MM.1S (cell line): Measurements from ENCODE around the gene VSTM5.
"Not testable (repeated sequence)": the region's sequence is repeated elsewhere in the genome, so short reads cannot be mapped to it uniquely, and the experiment has no call there.

Source experiments
- DNase-seq: peaks from one replicate; pipeline ENCODE4 v3.0.0-alpha.2; 2015
- H2AFZ ChIP-seq: fragments of 300-600 bp; sonication (generic); 2 replicates; pipeline ENCODE4 v1.6.0; 2016; ENCODE audit warnings: antibody characterized with exemption, low read length
- H3F3A ChIP-seq: fragments of 300-600 bp; sonication (generic); 2 replicates; pipeline ENCODE4 v1.6.1; 2016; ENCODE audit warnings: mild to moderate bottlenecking, antibody characterized with exemption, low read length, moderate library complexity, mixed read lengths; ENCODE audit not compliant: insufficient read depth
- H3K27ac ChIP-seq: fragments of 300-600 bp; sonication (generic); 2 replicates; pipeline ENCODE4 v1.5.1; 2016; ENCODE audit warnings: mild to moderate bottlenecking, low read length
- H3K27me3 ChIP-seq: fragments of 300-600 bp; sonication (generic); replicated peaks from 2 replicates; pipeline ENCODE4 v1.6.0; 2016; ENCODE audit warnings: low read length; ENCODE audit not compliant: insufficient read depth
- H3K36me3 ChIP-seq: fragments of 300-600 bp; sonication (generic); replicated peaks from 2 replicates; pipeline ENCODE4 v1.6.1; 2016; ENCODE audit warnings: mild to moderate bottlenecking, low read length, mixed read lengths; ENCODE audit not compliant: insufficient read depth
- H3K4me1 ChIP-seq: fragments of 300-600 bp; sonication (generic); 2 replicates; pipeline ENCODE4 v1.6.1; 2016; ENCODE audit warnings: low read length, mixed read lengths
- H3K4me2 ChIP-seq: fragments of 300-600 bp; sonication (generic); 2 replicates; pipeline ENCODE4 v1.6.0; 2016; ENCODE audit warnings: low read depth, low read length
- H3K4me3 ChIP-seq: fragments of 300-600 bp; sonication (generic); 2 replicates; pipeline ENCODE4 v1.5.1; 2016; ENCODE audit warnings: low read length, mixed read lengths
- H3K79me2 ChIP-seq: fragments of 300-600 bp; sonication (generic); 2 replicates; pipeline ENCODE4 v1.6.1; 2016; ENCODE audit warnings: mixed run types, low read length, mixed read lengths
- H3K9ac ChIP-seq: fragments of 300-600 bp; sonication (generic); 2 replicates; pipeline ENCODE4 v1.6.1; 2016; ENCODE audit warnings: low read length, mixed read lengths
- H3K9me2 ChIP-seq: fragments of 300-600 bp; sonication (generic); replicated peaks from 2 replicates; pipeline ENCODE4 v1.6.1; 2016; ENCODE audit warnings: mild to moderate bottlenecking, low read length, mixed read lengths; ENCODE audit not compliant: insufficient read depth
- H3K9me3 ChIP-seq: fragments of 300-600 bp; sonication (generic); replicated peaks from 2 replicates; pipeline ENCODE4 v1.6.1; 2016; ENCODE audit warnings: mild to moderate bottlenecking, low read length, mixed read lengths; ENCODE audit not compliant: insufficient read depth
- H4K20me1 ChIP-seq: fragments of 300-600 bp; sonication (generic); 2 replicates; pipeline ENCODE4 v1.6.1; 2016; ENCODE audit warnings: mild to moderate bottlenecking, low read length, moderate library complexity, mixed read lengths; ENCODE audit not compliant: insufficient read depth
- CTCF ChIP-seq: fragments of 300-600 bp; sonication (generic); IDR thresholded peaks from 2 replicates; pipeline ENCODE4 v1.5.1; 2016; ENCODE audit warnings: antibody characterized with exemption, low read length, mixed read lengths
- EZH2 ChIP-seq: fragments of 300-600 bp; sonication (generic); optimal IDR thresholded peaks from 2 replicates; pipeline ENCODE3; 2017; ENCODE audit warnings: low read depth, mild to moderate bottlenecking, antibody characterized with exemption, low read length, mixed read lengths
- EZH2phosphoT487 ChIP-seq: fragments of 300-600 bp; sonication (generic); IDR thresholded peaks from 2 replicates; pipeline ENCODE4 v1.6.1; 2018; ENCODE audit warnings: antibody characterized with exemption, low read length

The VSTM5 gene

DNA sequence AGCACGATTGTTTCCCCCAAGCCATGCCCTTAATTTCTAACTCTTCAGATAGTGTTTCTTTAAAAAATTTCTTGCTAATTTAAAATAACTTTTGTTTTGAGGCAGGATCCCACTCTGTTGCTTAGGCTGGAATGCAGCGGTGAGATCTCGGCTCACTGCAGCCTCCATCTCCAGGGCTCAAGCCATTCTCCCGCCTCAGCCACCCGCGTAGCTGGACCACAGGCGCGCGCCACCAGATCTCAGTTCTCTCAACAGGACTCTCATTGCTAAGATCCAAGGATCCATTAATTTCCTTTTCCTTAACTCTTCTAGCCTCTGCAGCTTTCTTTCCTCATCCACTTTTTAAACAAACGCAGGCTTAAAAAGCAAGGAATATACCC is 66.7 kb downstream of the VSTM5 start:
- TF ChIP-seq CTCF = no peak; the same call in 1 of the 2 replicates
- no peak for TF ChIP-seq EZH2phosphoT487
- TF ChIP-seq EZH2 = no peak
- no peaks in the 10 kb centered on the region for H3K9me2 ChIP-seq
- H4K20me1 ChIP-seq = peaks cover 5% of the 10 kb centered on the region; the same call in 1 of the 2 replicates
- H3K36me3 ChIP-seq = peaks cover 2% of the 10 kb centered on the region; the same call in 1 of the 2 replicates
- DNase-seq = no peak
- peaks cover 11% of the 10 kb centered on the region; the same call in 1 of the 2 replicates for H3F3A ChIP-seq
- H3K4me3 ChIP-seq = peak overlapping the region; percentile 100
- H3K27ac ChIP-seq = peak overlapping the region; percentile 96; the same call in 1 of the 2 replicates
- peak overlapping the region; percentile 100; the same call in 1 of the 2 replicates for H3K9ac ChIP-seq
- H3K4me2 ChIP-seq = peak overlapping the region; percentile 82
- H3K79me2 ChIP-seq = peaks cover 50% of the 10 kb centered on the region
- H3K4me1 ChIP-seq = peaks cover 10% of the 10 kb centered on the region
- no peaks in the 10 kb centered on the region for H3K27me3 ChIP-seq
- no peaks in the 10 kb centered on the region for H3K9me3 ChIP-seq
- peak overlapping the region; percentile 97 for H2AFZ ChIP-seq

DNA sequence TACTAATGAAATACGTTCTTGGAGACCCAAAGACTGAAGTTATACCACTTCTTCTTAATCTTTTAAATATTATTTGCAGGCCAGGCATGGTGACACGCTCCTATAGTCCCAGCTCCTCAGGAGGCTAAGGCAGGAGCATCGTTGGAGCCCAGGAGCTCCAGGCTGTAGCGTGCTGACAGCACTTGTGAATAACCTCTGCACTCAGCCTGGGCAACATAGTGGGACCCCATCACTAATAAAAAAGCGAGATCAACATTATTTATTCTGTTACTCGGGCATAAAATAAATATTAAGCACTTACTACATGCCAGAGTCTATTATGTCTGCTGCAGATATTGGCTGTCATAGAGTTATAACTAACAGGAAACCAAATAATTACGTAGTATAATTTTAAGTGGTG is 67.1 kb downstream of the VSTM5 start:
- Histone ChIP-seq H3K9me2 (no peaks in the 10 kb centered on the region), H3K4me3 (peak overlapping the region; percentile 100), H3K36me3 (no peaks in the 10 kb centered on the region; the same call in 1 of the 2 replicates), H3K27ac (no peak overlapping the region), H3K9ac (peak overlapping the region; percentile 100; the same call in 1 of the 2 replicates), H3K4me2 (peak overlapping the region; percentile 82), H3K79me2 (peaks cover 46% of the 10 kb centered on the region), H3K9me3 (no peaks in the 10 kb centered on the region), H3F3A (peaks cover 11% of the 10 kb centered on the region; the same call in 1 of the 2 replicates), H3K4me1 (peaks cover 10% of the 10 kb centered on the region), H4K20me1 (peaks cover 5% of the 10 kb centered on the region; the same call in 1 of the 2 replicates), H2AFZ (peak overlapping the region; percentile 97), H3K27me3 (no peaks in the 10 kb centered on the region)
- no peak for TF ChIP-seq CTCF
- TF ChIP-seq EZH2phosphoT487 = no peak
- TF ChIP-seq EZH2 = no peak
- no peak for DNase-seq

DNA sequence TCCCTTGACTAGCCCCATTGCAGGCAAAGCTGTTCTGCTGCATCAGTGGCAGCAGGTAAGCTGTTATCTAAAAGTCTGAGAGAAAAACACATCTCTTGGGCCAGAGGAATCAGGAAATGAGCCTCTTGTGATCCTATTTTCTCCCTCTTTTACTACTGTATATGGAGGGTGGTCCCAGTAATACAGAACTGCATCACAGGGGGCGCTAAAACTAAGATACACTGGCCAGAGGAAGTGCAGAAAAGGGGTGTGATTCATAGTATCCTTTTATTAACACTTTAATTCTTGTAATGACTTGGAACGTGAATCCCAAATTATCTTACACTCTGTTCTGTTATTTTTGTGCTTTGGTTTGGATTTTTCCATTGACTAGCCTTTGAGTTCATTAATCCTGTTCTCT is 75.1 kb downstream of the VSTM5 start:
- DNase-seq = no peak
- no peaks in the 10 kb centered on the region for H3K36me3 ChIP-seq
- no peak overlapping the region for H2AFZ ChIP-seq
- H3K27ac ChIP-seq = no peak overlapping the region
- H3K9ac ChIP-seq = no peak overlapping the region
- no peak overlapping the region for H3K4me3 ChIP-seq
- no peaks in the 10 kb centered on the region for H3K9me2 ChIP-seq
- no peaks in the 10 kb centered on the region for H3F3A ChIP-seq
- H4K20me1 ChIP-seq = no peaks in the 10 kb centered on the region
- H3K4me1 ChIP-seq = no peaks in the 10 kb centered on the region
- TF ChIP-seq CTCF = peak; percentile 21; the same call in 1 of the 2 replicates
- TF ChIP-seq EZH2 = no peak
- H3K27me3 ChIP-seq = no peaks in the 10 kb centered on the region
- H3K79me2 ChIP-seq = no peaks in the 10 kb centered on the region
- no peak overlapping the region for H3K4me2 ChIP-seq
- H3K9me3 ChIP-seq = no peaks in the 10 kb centered on the region

DNA sequence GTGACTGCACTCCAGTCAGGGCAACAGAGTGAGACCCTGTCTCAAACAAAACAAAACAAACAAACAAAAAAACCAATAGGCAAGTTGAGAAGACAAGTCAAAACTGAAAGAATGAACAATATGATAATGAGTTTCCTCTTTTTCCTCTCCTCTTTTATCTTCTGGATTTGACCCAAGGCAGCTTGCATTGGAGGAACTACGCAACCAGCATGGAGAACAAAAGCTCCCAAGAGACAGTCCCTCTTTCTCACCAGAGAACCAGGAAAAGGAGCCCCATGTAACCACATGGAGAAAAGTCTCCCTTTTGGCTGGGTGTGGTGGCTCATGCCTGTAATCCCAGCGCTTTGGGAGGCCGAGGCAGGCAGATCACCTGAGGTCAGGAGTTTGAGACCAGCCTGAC is 75.9 kb downstream of the VSTM5 start:
- not testable (repeated sequence) for H3K27ac ChIP-seq, H3K36me3 ChIP-seq, H4K20me1 ChIP-seq, H3K4me2 ChIP-seq, DNase-seq, H3K27me3 ChIP-seq, H3K9me2 ChIP-seq, H3K79me2 ChIP-seq, H3K4me1 ChIP-seq, H3F3A ChIP-seq, H3K9ac ChIP-seq, H3K4me3 ChIP-seq, H2AFZ ChIP-seq, H3K9me3 ChIP-seq
